GM19397 (cell line): ENCODE measurements around the gene PNRC1.
"Not testable (repeated sequence)": the region's sequence is repeated elsewhere in the genome, so short reads cannot be mapped to it uniquely, and the experiment has no call there.

Experiments used
- ATAC-seq: cut with Tn5 transposase; IDR thresholded peaks from one replicate; pipeline ENCODE4 v1.9.1; 2021; ENCODE audit warnings: mild to moderate bottlenecking, moderate library complexity; ENCODE audit not compliant: unreplicated experiment

The PNRC1 gene

GRCh38 chr6:89058627-89059026 is 21.9 kb upstream of the PNRC1 start:
- ATAC-seq = no peak

- ATAC-seq = no peak
These were observed 21.3 kb upstream of the PNRC1 start for GRCh38 chr6:89059227-89059626.

GRCh38 chr6:89063881-89064280 is 16.7 kb upstream of the PNRC1 start:
- ATAC-seq = no peak

DNA sequence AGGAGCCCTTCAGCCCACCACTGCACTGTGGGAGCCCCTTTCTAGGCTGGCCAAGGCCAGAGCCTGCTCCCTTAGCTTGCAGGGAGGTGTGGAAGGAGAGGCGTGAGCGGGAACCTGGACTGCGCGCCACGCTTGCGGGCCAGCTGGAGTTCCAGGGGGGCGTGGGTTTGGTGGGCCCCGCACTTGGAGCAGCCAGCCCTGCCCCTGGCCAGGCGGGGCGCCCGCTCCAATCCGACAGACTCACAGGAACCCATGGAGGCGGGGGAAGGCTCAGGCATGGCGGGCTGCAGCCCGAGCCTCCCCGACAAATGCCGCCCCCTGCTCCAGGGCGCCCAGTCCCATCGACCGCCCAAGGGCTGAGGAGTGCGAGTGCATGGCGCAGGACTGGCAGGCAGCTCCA is 15.6 kb upstream of the PNRC1 start:
- ATAC-seq = not testable (repeated sequence)

GRCh38 chr6:89066121-89066520 is 14.4 kb upstream of the PNRC1 start:
- ATAC-seq = not testable (repeated sequence)

GRCh38 chr6:89066940-89067646 is 13.5 kb upstream of the PNRC1 start:
- ATAC-seq = no peak

GRCh38 chr6:89067796-89068195 is 12.8 kb upstream of the PNRC1 start:
- ATAC-seq = no peak

- no peak for ATAC-seq
These were observed 11.9 kb upstream of the PNRC1 start for GRCh38 chr6:89068695-89069094.

DNA sequence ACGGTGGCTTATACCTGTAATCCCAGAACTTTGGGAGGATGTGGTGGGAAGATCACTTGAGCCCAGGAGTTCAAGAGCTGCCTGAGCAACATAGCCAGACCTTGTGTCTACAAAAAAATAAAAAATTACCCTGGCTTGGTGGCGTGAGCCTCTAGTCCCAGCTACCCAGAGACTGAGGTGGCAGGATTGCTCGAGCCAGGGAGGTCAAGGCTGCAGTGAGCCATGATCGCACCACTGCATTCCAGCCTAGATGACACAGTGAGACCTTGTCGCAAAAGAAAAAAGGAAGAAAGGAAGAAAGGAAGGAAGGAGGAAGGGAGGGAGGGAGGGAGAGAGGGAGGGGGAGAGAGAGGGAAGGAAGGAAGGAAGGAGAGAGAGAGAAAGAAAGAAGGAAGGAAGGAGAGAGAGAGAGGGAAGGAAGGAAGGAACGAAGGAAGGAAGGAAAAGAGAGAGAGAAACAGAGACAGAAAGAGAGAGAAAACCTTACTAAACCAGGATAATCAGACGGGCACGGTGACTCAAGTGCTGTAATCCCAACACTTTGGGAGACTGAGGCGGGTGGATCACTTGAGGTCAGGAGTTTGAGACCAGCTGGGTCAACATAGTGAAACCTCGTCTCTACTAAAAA is 10.9 kb upstream of the PNRC1 start:
- ATAC-seq = no peak

- no peak for ATAC-seq
These were observed 9.5 kb upstream of the PNRC1 start for GRCh38 chr6:89071036-89071435.

- no peak for ATAC-seq
These were observed 7.4 kb upstream of the PNRC1 start for GRCh38 chr6:89073014-89073620.

- ATAC-seq = no peak
These were observed 6.7 kb upstream of the PNRC1 start for GRCh38 chr6:89073840-89074239.

DNA sequence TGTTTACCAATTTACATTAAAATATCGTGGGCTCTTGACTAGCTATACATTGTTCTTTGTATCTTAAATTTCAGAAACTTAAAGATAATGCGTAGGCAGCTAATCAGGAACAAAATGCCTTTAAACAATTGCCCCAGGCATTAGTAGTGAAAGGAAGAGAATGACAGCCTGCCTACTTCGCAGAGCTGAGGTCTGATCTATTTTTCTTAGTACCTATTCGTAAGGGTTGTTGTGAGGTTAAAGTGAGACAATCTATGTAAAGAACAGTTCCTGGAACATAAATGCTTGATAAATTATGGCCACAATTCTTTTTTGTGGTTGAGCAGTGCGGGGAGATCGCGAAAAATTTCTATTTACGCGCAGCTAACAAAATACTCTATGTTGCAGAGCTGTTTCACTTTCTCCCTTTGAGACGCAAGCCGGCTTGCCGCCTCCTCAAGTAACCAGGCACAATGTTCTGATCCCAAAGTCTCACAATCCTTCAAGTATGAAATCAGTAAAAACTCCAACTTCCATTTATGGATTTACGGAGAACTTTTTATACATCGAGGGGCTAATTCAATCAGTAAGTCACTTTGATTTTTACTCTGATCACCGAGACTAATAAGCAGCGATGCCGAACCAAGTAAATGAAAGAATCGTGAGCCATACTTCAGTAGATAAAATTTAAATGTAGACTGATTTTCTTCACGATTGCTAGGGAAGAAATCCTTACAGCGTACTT is 878 bp upstream of the PNRC1 start:
- ATAC-seq = no peak

GRCh38 chr6:89081129-89081422 is 525 bp downstream of the PNRC1 start:
- peak; percentile 17 for ATAC-seq

- peak; percentile 62 for ATAC-seq
These were observed 1.1 kb downstream of the PNRC1 start for GRCh38 chr6:89081423-89082322.

GRCh38 chr6:89082486-89082891 is 1.9 kb downstream of the PNRC1 start:
- no peak for ATAC-seq

DNA sequence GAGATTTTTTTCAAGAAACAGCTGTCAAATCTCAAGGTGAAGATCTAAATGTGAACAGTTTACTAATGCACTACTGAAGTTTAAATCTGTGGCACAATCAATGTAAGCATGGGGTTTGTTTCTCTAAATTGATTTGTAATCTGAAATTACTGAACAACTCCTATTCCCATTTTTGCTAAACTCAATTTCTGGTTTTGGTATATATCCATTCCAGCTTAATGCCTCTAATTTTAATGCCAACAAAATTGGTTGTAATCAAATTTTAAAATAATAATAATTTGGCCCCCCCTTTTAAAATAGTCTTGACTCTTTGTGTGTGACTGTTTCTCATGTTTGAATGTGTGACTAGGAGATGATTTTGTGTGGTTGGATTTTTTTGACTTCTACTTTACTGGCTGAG is 4.0 kb downstream of the PNRC1 start:
- ATAC-seq = no peak

DNA sequence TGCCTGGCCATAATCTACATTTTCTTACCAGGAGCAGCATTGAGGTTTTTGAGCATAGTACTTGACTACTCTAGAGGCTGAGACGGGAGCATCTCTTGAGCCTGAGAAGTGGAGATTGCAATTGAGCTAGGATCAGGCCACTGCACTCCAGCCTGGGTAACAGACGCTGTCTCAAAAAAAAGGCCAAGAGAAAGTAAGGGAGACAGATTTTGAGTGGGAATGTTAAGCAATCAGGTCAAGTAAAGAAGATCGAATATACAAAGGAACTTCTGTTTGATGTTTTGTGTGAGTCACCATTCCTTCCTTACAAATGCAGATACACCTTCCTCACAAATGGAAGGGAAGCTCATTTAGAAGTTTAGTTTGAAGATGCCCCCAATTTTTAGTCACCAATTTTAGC is 4.4 kb downstream of the PNRC1 start:
- no peak for ATAC-seq

DNA sequence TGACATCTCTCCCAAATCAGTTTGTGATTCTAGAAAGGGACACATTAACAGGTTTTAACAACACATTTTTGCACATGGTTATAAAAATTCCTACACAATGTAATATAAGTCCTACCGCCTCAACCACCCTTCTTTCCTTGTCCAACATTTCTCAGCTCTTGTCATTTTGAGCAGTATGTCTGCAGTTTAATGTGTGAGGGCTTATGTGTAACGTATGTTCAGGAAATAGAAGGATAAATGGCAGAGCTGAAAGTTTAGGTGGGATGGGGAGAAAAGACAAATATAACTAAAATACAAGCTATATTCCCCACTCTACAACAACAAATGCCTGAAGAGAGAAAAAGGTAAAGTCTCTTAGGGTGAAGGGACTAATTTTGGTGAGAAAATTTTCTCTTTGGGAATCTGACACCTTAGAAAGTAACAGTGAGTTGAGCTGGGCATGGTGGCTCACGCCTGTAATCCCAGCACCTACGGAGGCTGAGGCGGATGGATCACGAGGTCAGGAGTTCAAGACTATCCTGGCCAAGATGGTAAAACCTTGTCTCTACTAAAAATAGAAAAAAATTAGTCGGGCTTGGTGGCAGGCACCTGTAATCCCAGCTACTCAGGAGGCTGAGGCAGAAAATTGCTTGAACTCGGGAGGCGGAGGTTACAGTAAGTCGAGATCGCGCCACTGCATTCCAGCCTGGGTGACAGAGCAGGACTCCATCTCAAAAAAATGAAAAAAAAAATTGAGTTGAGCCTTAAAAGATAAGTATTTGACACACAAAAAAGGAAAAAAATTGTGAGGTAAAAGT is 5.1 kb downstream of the PNRC1 start:
- no peak for ATAC-seq

GRCh38 chr6:89087881-89088280 is 7.3 kb downstream of the PNRC1 start:
- no peak for ATAC-seq
